ENCODE results near the gene HDAC4.

HDAC4 gene

DNA sequence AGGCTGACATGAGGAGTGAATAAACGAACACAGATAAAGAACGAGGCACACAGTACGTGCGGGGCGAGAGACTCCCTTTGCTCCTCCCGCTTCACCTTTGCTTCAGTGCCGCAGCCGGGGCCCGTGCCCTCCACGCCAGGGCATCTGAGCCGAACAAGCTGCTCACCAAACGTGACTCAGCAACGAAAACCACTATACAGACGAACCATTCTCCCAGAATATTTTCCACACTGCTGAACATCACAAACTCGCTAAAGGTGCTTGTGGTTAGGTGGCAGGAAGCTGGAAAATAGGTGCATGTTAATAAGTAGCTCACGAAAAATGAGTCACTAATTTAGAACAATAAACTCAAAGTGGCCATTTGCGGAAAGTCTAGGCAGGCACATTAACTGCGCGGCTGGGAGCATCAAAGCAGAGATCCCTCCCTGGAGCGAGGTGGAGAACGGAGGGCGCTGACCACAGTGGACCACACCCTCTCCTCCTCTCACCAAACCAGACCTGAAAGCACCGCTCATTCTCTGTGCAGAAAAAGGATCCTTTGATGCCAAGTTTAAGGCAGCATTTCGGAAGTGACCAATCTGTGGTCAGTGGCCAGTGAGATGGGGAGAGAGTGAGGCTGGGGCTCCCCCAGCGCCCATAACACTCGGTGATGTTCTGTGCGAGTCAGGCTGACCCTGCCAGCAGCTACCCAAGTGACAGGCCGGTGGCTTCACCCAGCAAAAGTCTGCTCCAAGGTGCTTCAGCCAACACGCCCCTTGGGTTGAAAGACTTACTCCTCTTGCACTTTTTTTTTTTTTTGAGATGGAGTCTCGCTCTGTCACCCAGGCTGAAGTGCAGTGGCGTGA, 153.2 kb downstream of the HDAC4 start:
- FAIRE-seq: no peak

GRCh38 chr2:239246723-239247122, 154.1 kb downstream of the HDAC4 start:
- no peak for FAIRE-seq

DNA sequence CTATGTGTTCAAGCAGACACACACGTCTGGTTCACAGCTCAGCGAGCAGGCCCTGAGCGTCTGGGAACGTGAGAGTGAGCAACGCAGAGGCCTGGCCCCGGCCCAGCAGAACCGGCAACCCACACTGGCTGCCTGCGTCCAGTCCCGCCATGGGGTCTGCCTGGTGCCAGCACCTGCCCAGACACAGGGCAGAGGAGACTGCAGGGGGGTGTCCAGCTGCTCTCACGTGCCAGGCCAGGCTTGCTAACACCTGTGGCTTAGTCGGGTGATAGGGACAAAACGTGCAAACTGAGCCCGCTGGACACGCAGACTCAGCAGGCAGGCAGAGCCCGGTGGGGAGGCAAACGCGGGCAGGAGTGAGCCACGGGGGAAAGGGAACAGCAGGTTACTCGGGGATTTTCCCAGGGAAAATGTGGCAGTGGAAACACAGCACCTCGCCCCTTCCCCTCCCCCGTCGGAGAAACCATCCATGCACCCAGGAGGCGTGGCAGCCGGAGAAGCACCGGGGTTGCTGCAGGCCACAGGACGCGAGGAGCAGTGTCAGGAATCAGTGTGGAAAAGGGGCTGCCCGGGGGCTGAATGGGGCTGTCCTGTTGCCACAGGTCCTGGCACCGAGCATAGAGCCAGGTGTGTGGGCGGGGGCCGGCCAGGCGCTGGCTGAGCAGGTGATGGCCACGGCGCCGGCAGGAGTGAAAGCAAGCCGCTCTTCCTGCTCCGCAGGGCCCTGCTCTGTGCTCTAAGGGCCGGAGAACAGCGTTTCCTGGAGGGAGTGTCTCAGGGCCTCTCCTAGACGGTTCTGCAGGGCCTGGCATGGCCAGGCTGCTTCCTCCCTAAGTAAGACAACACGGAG, 154.7 kb downstream of the HDAC4 start:
- no peak for FAIRE-seq

DNA sequence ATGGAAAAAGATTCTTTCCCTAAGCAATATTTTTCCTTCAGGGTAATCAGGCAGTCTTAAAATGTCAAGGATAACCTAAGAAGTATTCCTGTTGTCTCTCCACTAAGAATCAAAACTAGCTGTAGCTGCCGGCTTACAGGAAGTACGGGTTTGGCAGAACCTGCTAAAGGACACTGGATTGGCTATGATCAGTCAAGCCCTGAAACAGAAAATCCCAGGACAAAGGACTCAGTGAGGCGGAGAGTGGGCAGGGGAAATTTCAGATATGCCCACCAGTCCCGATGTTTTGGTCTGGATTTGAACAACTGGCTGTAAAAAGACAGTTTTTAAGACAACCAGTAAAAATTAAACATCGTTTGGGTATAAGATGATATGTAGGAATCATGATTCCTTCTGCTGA, 155.7 kb downstream of the HDAC4 start:
- FAIRE-seq: no peak

- no peak for FAIRE-seq
These were observed 156.2 kb downstream of the HDAC4 start for GRCh38 chr2:239244625-239245024.

DNA sequence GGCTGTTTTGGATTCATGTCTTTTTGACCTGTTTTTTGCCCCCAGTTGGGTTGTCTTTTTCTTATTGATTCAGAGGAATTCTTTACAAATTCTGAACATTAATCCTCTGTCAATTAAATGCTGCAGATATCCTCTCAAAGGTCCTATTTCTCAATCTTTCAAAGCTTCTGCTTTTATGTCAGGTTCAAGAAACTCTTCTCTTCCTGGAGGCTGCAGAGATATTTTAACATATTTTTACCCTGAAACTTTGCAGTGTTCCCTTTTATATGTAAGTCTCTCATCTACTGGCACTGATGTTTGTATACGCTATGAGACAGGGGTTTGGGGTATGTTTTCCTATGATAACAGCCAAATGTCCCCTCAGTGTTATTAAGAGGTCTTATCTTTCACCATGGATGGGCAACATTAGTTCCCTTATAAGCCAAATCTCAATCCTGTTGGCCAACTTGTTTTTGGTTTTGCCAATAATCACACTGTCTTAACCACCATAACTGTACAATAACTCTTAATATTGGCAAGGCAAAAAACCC, 159.3 kb downstream of the HDAC4 start:
- FAIRE-seq: no peak

- FAIRE-seq: no peak
These were observed 160.4 kb downstream of the HDAC4 start for GRCh38 chr2:239240414-239240881.

DNA sequence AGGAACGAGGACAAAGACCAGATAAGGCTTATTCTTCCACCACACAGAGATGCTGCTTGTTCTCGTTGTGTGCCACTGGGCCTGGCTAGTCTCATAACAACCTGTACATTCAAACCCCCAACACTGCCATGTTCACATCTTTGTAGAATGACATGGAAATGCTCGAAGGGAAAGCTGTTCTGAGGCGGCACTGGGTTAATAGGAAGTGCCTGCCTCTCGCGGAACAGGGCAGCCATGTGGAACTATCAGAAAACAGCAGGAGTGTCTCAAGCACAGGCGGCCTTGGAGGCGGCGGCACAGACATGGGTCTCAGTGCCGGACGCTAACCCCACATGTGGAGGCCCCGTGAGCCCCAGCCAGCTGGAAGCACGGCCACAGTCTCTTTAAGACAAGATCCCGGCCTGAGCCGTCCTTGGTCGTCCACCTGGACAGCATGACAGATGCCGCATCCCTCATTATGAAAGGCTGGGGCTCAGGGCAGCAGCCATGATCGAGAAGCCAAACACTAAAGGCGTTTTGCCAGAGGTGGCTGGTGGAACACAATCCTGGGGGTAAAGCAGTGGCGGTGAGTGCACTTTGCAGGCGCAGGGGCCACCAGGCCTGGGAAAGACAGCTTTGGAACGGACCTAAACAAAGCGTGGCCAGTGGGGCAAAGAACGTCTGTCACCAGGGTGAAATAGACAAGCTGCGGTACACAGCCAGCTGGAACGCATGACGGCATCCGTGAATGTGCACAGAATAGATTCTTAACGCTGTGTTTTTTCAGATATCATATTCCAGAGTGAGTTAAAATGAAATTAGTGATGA, 161.0 kb downstream of the HDAC4 start:
- FAIRE-seq: no peak

- FAIRE-seq: no peak
These were observed 161.8 kb downstream of the HDAC4 start for GRCh38 chr2:239238839-239239606.

DNA sequence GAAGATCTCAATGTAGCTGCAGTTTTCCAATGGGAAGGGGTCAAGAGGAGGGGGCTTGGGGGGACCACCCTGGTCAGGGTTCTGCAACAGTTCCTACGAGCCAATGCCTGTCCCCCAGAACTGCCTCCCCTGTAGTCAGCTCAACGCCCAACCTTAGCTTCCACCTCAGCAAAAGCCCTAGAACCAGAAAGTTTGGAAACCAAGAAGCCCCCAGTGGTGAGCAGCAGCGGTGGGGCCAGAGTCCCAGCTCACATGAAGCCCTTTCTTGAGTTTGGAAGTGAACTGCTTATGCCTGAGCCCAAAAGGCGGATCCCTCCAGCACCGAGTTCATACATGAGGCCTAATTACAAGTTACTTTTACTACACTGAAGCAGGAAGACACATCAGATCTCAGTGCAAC, 162.4 kb downstream of the HDAC4 start:
- no peak for FAIRE-seq

GRCh38 chr2:239236808-239237205, 164.0 kb downstream of the HDAC4 start:
- FAIRE-seq: no peak

DNA sequence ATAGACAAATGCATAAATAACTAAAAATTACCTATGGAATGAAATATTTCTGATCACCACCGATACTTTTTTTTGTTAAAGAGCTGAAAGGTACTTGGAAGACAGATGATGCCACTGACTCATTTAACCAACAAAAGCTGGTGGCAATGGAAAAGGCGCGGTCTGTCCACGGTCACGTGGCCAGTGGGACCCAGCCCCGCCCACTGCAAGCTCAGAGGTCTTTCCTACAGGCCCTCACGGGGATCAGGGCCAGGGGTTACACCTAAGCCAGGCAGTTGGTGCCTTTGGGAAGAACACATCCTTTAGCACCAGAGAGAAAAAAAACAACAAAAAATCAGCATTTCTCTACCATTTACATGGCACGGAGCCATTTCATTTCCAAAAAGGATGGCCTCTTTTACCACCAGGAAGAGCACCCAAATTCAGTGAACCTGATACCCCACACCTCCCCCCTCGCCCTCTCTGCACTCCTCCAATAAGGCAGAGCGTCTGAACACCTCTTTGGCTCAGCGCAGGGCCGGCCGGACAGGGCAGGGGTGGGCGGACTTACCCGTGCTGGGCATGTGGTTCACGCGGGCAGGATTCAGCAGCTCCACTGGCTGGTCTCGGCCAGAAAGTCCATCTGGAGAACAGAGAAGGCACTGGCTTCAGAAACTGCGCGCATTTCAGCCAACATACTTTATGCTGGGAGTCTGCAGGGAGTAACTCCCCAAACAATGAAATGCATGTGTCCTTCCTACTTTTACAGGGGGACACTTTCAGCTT, 164.6 kb downstream of the HDAC4 start:
- FAIRE-seq: no peak

GRCh38 chr2:239235311-239235710, 165.5 kb downstream of the HDAC4 start:
- no peak for FAIRE-seq

DNA sequence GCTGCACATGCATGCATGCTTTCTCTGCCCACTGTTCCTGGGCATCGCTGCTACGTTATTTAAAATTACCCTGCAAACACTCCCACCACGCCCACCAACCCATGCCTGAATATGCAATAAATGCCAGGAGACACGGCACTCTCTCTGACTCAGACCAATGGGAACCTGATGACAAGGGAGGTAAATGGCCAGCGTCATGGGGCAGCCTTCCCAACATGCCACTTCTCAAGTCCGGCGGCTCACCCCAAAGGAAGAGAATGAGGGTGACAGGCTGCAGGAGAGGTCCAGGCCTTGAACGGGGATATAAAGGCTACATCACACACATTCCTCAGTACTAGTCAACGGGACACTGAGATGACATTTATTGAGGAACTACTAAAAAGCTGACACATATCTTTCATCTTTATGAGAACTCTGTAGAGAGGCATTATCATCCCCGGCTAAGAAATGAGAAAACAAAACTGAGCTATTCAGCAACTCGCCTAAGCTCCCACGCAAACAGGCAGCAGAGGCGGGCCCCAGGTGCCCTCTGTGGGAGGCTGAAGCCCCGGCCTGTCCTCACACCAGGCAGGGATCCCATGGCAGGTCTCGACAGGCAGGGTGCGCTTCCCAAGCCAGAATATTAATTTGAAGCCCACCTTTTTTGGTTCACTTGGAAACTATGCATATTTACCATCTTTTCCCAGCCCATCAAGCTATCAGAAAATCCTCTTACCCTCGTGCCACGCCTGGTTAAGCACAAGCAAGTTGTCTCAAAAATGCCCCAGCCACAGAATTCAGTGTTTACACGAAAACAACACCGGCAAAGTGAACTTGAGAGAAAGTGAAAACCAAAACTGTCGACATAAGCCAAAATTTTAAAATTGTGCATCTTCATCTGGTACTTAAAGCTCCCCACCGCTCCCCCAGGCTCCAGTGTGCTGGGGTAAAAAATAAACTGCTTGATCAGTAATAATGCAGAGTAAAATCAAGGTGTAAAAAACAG, 166.3 kb downstream of the HDAC4 start:
- no peak for FAIRE-seq

GRCh38 chr2:239233576-239233975, 167.2 kb downstream of the HDAC4 start:
- no peak for FAIRE-seq

DNA sequence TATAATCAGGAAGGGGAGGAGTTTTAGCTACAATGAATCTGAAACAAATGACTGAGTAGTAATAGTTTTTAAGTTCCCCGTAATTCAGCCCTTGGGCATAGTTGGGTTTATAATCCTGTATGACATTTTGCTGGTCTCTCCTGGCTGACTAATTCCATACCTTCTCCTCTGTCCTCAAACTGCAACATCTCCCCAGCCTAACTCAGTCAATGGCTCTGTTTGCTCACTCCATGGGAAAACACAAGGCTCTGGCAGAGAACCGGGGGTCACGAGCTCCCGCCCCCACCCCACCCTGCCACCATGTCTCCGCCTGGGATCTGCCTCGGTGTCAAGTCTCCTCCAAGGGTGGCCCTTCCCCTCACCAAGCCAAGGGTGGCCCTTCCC, 168.6 kb downstream of the HDAC4 start:
- no peak for FAIRE-seq

DNA sequence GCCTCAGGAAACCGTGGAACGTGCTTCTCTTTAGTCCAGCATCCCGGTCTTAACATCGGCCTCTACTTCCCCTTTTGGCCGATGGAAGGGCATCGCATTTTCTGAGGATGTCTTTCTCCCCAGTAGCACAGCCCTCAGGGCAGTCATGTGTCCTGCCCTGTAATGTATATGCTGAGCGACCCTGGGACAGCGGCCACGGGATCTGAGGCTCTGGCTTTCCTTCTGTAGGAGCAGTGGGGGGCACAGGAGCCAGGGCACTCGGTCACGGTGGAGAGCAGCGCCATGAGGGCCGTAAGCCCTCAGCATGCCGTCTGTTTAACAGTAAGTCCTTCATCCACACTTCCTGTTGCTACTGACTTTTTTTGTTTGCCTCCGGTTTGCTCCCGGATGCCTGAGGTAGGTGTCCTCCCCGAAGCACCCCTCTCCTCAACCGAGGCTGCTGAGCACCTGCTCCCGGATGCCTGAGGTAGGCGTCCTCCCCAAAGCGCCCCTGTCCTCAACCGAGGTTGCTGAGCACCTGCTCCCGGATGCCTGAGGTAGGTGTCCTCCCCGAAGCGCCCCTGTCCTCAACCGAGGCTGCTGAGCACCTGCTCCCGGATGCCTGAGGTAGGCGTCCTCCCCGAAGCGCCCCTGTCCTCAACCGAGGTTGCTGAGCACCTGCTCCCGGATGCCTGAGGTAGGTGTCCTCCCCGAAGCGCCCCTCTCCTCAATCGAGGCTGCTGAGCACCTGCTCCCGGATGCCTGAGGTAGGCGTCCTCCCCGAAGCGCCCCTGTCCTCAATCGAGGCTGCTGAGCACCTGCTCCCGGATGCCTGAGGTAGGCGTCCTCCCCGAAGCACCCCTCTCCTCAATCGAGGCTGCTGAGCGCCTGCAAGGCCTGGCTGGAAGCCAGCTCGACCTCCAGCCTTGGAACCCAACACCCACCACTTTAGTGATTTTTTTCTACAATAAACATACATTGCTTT, 169.3 kb downstream of the HDAC4 start:
- no peak for FAIRE-seq

DNA sequence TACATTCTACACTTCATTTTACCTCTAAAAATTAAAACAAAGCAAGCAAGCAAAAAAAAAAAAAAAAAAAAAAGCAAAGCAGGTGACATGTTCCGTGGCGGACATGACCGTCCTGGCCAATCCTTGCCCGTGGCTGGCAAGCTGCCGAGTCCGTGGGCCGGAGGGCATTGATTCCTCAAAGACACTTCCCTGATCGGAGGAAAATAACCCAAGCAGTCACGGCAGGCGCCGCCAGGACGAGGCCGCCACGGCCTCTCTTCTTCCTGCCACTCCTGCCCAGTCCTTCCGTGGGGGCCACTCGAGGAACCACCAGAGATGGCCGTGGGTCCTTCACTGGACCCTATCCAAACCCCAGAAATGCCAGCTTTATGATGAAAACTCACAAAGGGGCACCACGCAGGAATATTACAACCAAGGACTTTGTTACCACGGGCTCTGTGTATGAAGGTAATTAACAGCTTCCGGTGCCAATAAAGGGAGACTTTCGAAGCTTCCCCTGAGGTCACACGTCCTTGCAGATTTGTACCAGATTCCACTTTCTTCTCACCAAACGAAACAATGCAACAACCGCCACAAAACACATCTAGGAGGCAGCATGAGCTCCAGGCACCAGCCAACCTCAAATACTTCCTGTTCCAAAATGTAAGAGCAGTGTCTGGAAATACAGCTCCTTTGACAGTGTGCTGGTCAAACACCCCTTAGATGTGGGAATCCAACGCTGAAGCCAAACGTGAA, 170.3 kb downstream of the HDAC4 start:
- no peak for FAIRE-seq
